Muscle of leg (tissue), 11 donors: ENCODE results near the gene MYO1C. TPM values are rescaled to one million over a fixed set of nuclear protein-coding genes. Genes with fewer than 3 reads are reported as not detected.
"Not testable (repeated sequence)": the region's sequence is repeated elsewhere in the genome, so short reads cannot be mapped to it uniquely, and the experiment has no call there.

Experiments used
- DNase-seq: peaks from one replicate; pipeline ENCODE4 v3.0.0; 2013
- H3K27ac ChIP-seq: one replicate; pipeline ENCODE4 v1.5.1; 2013; ENCODE audit warnings: mild to moderate bottlenecking, low read length, control low read depth
- H3K27me3 ChIP-seq: one replicate; pipeline ENCODE4 v1.6.1; 2013; ENCODE audit warnings: low read length; ENCODE audit not compliant: control insufficient read depth, insufficient read depth
- H3K36me3 ChIP-seq: one replicate; pipeline ENCODE4 v1.6.1; 2013; ENCODE audit warnings: low read length; ENCODE audit not compliant: control insufficient read depth, insufficient read depth
- H3K4me1 ChIP-seq: one replicate; pipeline ENCODE4 v1.6.1; 2013; ENCODE audit warnings: low read length; ENCODE audit not compliant: control insufficient read depth, insufficient read depth
- H3K4me3 ChIP-seq: one replicate; pipeline ENCODE4 v1.5.1; 2013; ENCODE audit warnings: low read length, control low read depth
- H3K9me3 ChIP-seq: replicated peaks from 2 replicates; pipeline ENCODE4 v1.6.1; 2013; ENCODE audit warnings: low read depth, low read length; ENCODE audit not compliant: control insufficient read depth
- WGBS: methylation state at CpG from one replicate; pipeline ENCODE4 v1.1.5; 2013; ENCODE audit warnings: missing lambda C conversion rate; ENCODE audit not compliant: insufficient coverage; 5-methylcytosine and 5-hydroxymethylcytosine counted together
- polyA plus RNA-seq, 8 donors: library from polyadenylated mRNA; unstranded; fragments of 120-200 nt; gene quantifications; one replicate each; pipeline versions ENCODE4 v1.2.1 to v1.2.3, GENCODE V29; 2013; ENCODE audit warnings: inconsistent platforms in 1 of 8, low replicate concordance in 1 of 8; ENCODE audit not compliant: insufficient read length in 8 of 8, insufficient read depth in 1 of 8
- total RNA-seq: library from RNA; stranded (reverse); fragments of 120-200 nt; gene quantifications from one replicate; pipeline ENCODE4 v1.2.4, GENCODE V29; 2013

The MYO1C gene
- total and polyA plus RNA-seq, 9 donors, result 48.7 to 90.2 (median 81.2) TPM

- no peak for DNase-seq
Observed at GRCh38 chr17:1452836-1453235, 39.6 kb downstream of the MYO1C start.

DNA sequence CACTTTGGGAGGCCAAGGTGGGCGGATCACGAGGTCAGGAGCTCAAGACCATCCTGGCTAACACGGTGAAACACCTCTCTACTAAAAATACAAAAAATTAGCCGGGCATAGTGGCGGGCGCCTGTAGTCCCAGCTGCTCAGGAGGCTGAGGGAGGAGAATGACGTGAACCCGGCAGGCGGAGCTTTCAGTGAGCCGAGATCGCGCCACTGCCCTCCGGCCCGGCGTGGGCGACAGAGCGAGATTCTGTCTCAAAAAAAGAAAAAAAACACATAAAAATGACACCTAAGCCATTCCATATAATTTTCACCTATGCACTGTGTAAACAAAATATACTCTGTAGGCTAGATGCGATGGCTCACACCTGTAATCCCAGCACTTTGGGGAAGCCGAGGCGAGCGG is 42.2 kb downstream of the MYO1C start:
- not testable (repeated sequence) for H3K4me3 ChIP-seq, H3K27me3 ChIP-seq, DNase-seq, H3K4me1 ChIP-seq, H3K9me3 ChIP-seq, H3K27ac ChIP-seq
- 100% methylated on average over 3 of the region's 21 CpGs for WGBS
- peaks cover 22% of the 10 kb centered on the region for H3K36me3 ChIP-seq

More at GRCh38 chr17:1452836-1453235, 39.6 kb downstream of the MYO1C start:
- Histone ChIP-seq H3K4me3 (no peak overlapping the region), H3K36me3 (peaks cover 16% of the 10 kb centered on the region), H3K27ac (no peak overlapping the region), H3K4me1 (peaks cover 15% of the 10 kb centered on the region), H3K27me3 (no peaks in the 10 kb centered on the region), H3K9me3 (no peaks in the 10 kb centered on the region)
- no CpG with 5 or more reads among the region's 5 CpGs for WGBS

DNA sequence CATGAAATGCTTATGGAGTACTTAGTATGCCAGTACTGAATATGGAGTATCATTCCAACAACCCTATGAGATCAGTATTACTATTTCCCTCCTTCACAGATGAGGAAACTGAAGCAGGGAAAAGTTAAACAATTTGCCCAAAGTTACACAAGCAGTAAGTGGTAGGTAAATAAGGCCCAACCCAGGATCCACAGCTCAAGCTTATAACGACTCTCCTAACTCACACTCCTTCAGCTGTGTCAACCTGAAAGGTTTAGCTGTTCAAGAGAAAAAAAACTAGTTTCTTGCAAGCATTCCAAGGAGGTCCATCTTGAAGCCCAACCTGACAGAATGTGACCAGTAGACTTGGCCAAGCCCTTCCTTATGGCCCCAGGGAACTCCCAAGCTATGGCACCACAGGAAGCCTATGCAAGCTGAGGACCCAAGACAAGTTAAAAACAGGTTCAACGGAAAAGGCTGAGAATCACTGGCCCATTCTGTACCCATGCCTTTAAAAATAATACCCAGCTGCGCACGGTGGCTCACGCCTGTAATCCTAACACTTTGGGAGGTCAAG is 43.0 kb downstream of the MYO1C start:
- Histone ChIP-seq H3K4me1 (peaks cover 4% of the 10 kb centered on the region), H3K27ac (no peak overlapping the region), H3K9me3 (no peaks in the 10 kb centered on the region), H3K36me3 (peaks cover 22% of the 10 kb centered on the region), H3K4me3 (no peak overlapping the region), H3K27me3 (no peaks in the 10 kb centered on the region)
- WGBS, result 88% methylated on average over 1 of the region's 5 CpGs
- DNase-seq, result no peak

DNA sequence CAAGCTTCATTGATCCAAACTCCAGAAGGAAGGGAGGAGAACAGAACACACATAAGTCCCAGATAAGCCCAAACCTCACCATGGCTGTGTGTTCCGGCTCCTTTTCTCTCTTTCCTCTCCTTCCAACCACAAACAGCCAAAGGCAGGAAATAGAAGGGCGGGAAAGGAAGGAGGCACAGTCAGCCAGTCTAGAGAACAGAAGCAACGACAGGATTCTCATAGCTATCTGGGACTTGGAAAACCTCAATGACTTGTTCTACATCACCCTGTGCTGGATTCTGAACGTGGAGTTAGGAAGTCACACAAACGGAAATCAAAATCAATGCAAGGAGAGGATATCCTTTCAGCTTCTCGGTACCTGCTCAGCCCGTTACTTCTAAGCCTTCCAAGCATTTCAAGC is 45.4 kb downstream of the MYO1C start:
- H3K4me1 ChIP-seq, result no peaks in the 10 kb centered on the region
- H3K36me3 ChIP-seq, result peaks cover 13% of the 10 kb centered on the region

GRCh38 chr17:1446201-1446600 is 46.3 kb downstream of the MYO1C start:
- 94% methylated on average over 2 of the region's 12 CpGs for WGBS
- no peaks in the 10 kb centered on the region for H3K4me1 ChIP-seq
- no peaks in the 10 kb centered on the region for H3K27me3 ChIP-seq
- H3K4me3 ChIP-seq, result no peak overlapping the region
- no peaks in the 10 kb centered on the region for H3K9me3 ChIP-seq
- H3K36me3 ChIP-seq, result peaks cover 14% of the 10 kb centered on the region
- no peak overlapping the region for H3K27ac ChIP-seq
- no peak for DNase-seq

More for the DNA sequence above, 45.4 kb downstream of the MYO1C start:
- WGBS, result 67% methylated on average over 6 of the region's 7 CpGs
- no peaks in the 10 kb centered on the region for H3K27me3 ChIP-seq
- peak; percentile 23 for DNase-seq
- H3K4me3 ChIP-seq, result no peak overlapping the region
- H3K9me3 ChIP-seq, result no peaks in the 10 kb centered on the region
- H3K27ac ChIP-seq, result peak overlapping the region; percentile 64

GRCh38 chr17:1445695-1446094 is 46.8 kb downstream of the MYO1C start:
- peaks cover 19% of the 10 kb centered on the region for H3K36me3 ChIP-seq
- H3K4me3 ChIP-seq, H3K27me3 ChIP-seq, DNase-seq, H3K9me3 ChIP-seq, H3K4me1 ChIP-seq, H3K27ac ChIP-seq: not testable (repeated sequence)
- 89% methylated on average over 4 of the region's 4 CpGs for WGBS

DNA sequence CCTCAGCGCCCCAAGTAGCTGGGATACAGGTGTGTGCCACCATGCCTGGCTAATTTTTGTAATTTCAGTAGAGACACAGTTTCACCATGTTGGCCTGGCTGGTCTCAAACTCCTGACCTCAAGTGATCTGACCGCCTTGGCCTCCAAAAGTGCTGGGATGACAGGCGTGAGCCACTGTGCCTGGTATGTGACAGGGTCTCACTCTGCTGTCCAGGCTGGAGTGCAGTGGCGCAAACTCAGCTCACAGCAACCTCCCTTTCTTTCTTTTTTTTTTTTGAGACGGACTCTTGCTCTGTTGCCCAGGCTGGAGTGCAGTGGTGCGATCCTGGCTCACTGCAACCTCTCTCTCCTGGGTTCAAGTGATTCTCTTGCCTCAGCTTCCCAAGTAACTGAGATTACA is 49.8 kb downstream of the MYO1C start:
- H3K4me3 ChIP-seq, DNase-seq, H3K27ac ChIP-seq, H3K9me3 ChIP-seq, H3K27me3 ChIP-seq, H3K4me1 ChIP-seq: not testable (repeated sequence)
- H3K36me3 ChIP-seq, result peaks cover 12% of the 10 kb centered on the region
- WGBS, result 100% methylated on average over 4 of the region's 6 CpGs

DNA sequence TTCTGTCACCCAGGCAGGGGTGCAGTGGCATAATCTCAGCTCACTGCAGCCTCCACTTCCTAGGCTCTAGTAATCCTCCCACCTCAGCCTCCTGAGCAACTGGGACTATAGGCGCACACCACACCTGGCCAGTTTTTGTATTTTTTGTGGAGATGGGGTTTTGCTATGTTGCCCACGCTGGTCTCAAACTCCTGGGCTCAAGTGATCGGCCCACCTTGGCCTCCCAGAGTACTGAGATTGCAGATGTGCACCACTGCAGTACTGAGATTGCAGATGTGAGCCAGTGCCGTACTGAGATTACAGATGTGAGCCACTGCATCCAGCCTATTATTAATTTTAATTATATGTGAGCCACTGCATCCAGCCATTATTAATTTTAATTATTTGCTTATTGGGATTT is 50.3 kb downstream of the MYO1C start:
- H3K27me3 ChIP-seq, result no peaks in the 10 kb centered on the region
- H3K4me3 ChIP-seq, result no peak overlapping the region
- H3K4me1 ChIP-seq, result no peaks in the 10 kb centered on the region
- WGBS, result no CpG with 5 or more reads among the region's 4 CpGs
- DNase-seq, result no peak
- no peak overlapping the region for H3K27ac ChIP-seq
- no peaks in the 10 kb centered on the region for H3K9me3 ChIP-seq
- peaks cover 13% of the 10 kb centered on the region for H3K36me3 ChIP-seq

DNA sequence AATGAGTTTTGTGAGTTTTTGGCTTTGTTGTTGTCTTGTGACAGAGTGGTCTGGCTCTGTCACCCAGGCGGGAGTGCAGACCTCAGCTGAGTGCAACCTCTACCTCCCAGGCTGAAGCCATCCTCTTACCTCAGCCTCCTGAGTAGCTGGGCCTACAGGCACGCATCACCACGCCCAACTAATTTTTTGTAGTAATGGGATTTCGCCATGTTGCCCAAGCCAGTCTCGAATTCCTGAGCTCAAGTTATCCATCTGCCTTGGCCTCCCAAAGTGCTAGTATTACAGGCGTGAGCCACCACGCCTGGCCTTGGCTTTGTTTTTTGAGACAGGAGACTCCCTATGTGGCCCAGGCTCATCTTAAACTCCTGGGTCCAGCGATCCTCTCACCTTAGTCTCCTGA is 51.6 kb downstream of the MYO1C start:
- H3K9me3 ChIP-seq, result no peaks in the 10 kb centered on the region
- no peaks in the 10 kb centered on the region for H3K27me3 ChIP-seq
- 96% methylated on average over 5 of the region's 8 CpGs for WGBS
- no peak for DNase-seq
- H3K4me3 ChIP-seq, result no peak overlapping the region
- no peaks in the 10 kb centered on the region for H3K4me1 ChIP-seq
- H3K36me3 ChIP-seq, result peaks cover 20% of the 10 kb centered on the region
- no peak overlapping the region for H3K27ac ChIP-seq

DNA sequence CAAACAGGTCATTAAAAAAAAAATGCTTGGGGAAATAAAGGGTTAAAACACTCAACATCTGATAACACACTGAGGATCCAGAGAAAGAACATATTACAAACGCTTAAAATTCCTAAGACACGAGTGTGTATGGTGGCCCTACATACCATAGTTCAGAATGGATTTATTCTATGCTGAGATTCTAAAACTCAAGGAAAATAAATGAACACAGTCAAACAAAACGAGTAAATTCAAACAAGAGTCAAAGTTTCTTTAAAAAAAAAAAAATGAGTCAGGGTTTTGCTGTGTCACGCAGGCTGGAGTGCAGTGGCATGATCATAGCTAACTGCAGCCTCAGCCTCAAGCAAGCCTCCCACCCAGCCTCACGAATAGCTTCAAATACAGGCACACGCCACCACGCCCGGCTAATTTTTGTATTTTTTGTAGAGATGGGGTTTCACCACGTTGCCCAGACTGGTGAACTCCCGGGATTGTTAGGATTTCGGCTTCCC is 53.8 kb downstream of the MYO1C start:
- Histone ChIP-seq H3K9me3 (no peaks in the 10 kb centered on the region), H3K27ac (no peak overlapping the region), H3K4me1 (no peaks in the 10 kb centered on the region), H3K4me3 (no peak overlapping the region), H3K36me3 (peaks cover 37% of the 10 kb centered on the region), H3K27me3 (no peaks in the 10 kb centered on the region)
- no peak for DNase-seq
- WGBS, result 89% methylated on average over 3 of the region's 11 CpGs

- Histone ChIP-seq H3K27me3 (no peaks in the 10 kb centered on the region), H3K9me3 (no peaks in the 10 kb centered on the region), H3K4me1 (no peaks in the 10 kb centered on the region), H3K36me3 (peaks cover 42% of the 10 kb centered on the region), H3K4me3 (no peak overlapping the region), H3K27ac (no peak overlapping the region)
- no peak for DNase-seq
- no CpG with 5 or more reads among the region's 3 CpGs for WGBS
Observed at GRCh38 chr17:1435326-1435725, 57.2 kb downstream of the MYO1C start.
